Activated CD4-positive, CD25-positive, alpha-beta regulatory T cell (primary cell): ENCODE results near the gene MIA.
A peak's percentile ranks its signal among the peaks of the same experiment; 100 is the strongest.
"Not testable (repeated sequence)": the region's sequence is repeated elsewhere in the genome, so short reads cannot be mapped to it uniquely, and the experiment has no call there.

Experiments
- DNase-seq, 4 experiments: peaks; one replicate each; lab custom pipeline; 2025; lab: John Stamatoyannopoulos, UW

MIA gene

GRCh38 chr19:40750874-40751537, 24.3 kb upstream of the MIA start, which contains the start of gene SNRPA:
Gene SNRPA, plus strand, starts transcription at chr19:40751203. Its CDS starts 206 bp downstream, at chr19:40751409.
- peak; percentile 79 to 90 (median 88) for DNase-seq

- no peak for DNase-seq
These were observed 23.0 kb upstream of the MIA start for GRCh38 chr19:40752257-40752781.

- no peak for DNase-seq
These were observed 20.6 kb upstream of the MIA start for GRCh38 chr19:40754611-40755247.

DNA sequence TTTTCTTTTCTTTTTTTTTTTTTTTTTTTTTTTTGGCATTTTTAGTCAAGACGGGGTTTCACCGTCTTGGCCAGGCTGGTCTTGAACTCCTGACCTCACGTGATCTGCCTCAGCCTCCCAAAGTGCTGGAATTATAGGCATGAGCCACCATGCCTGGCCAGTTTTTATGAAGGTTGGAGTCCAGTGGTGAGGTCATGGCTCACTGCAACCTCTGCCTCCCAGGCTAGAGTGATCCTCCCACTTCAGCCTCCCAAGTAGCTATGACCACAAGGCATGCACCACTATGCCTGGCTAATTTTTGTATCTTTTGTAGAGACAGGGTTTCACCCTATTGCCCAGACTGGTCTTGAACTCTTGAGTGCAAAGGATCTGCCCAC, 20.1 kb upstream of the MIA start:
- DNase-seq = no peak

DNA sequence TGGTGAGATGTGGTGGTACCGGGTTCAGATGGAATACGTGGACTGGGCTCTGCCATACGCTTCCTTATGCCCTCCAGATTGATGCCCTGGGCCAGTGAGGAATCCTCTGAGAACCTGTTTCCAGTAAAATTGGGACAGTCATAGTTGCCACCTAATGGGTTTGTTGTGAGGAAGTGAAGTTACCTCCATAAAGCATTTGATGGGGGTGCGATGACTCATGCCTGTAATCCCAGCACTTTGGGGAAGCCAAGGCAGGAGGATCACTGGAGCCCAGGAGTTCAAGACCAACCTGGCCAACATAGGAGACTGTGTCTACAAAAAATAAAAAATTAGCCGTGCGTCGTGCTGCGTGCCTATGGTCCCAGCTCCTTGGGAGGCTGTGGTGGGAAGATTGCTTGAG, 19.5 kb upstream of the MIA start:
- no peak for DNase-seq

DNA sequence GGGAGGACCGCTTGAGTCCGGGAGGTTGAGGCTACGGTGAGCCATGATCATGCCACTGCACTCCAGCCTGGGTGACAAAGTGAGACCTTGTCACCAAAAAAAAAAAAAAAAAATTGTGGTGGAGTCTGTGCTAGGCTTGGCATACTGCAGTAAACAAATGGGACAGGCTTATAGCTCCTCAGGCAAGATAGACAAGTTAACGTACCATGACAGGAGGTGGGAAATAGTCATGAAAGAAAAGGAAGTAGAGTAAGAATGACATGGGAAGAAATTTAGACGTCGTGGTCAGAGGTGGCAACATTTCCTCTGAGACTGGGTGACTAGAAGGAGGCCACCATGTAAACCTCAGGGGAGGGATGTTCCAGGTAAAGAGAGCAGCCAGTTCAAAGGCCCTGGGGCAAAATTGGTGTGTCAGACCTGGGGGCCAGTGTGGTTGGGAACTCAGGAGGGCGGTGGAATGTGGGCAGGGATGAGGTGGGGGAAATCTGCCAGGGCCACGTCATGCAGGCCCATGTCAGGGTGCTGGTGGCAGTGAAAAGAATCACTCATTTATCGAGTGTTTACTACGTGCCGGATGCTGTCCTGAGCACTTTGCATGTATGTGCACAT, 18.7 kb upstream of the MIA start:
- no peak for DNase-seq

DNA sequence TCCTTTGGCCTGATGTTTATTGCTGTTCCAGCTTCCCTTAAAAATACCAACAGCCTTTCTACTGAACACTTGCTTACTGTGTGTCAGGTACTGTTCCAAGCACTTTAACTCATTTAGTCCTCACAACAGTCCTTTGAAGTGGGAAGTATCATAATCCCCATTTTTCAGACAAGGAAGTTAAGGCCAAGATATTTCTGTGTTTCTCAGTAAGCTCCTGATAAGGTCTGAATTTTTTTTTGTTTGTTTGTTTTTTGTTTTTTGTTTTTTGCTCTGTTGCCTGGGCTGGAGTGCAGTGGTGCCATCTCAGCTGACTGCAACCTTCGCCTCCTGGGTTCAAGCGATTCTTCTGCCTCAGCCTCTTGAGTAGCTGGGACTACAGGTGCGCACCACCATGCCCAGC, 16.8 kb upstream of the MIA start:
- DNase-seq = no peak

DNA sequence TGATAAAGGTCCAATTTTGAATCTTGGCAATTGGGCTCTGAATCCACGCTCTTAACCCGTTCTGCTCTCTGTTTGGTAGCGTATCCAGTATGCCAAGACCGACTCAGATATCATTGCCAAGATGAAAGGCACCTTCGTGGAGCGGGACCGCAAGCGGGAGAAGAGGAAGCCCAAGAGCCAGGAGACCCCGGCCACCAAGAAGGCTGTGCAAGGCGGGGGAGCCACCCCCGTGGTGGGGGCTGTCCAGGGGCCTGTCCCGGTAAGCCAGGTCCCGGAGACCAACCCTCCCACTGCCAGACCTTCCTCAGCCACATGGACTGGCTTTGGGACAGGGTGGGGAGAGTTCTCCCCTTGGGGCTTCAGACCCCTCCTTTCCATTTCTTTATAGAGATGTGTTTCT, 16.0 kb upstream of the MIA start:
- no peak for DNase-seq

- no peak for DNase-seq
These were observed 12.4 kb upstream of the MIA start for GRCh38 chr19:40762754-40763470.

- no peak for DNase-seq
These were observed 11.8 kb upstream of the MIA start for GRCh38 chr19:40763526-40763925.

DNA sequence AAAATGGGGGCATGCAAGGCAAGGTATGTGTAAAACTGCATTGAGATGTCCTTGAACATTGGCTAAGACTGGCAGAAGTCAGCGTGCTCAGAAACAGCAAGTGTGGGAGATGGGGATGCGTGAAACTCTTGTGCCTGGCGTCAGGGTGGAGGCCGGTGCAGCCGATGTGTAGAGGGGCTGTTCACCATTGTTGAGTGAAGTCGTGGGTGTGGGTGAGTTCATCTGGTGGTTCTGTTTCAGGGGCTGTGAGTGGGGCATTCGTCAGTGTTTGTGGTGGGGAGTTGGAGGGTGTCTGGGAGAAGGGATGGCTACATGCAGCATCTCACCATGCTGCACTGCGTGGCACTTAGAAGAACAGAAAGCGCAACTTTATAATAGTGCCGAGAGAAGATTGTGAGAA, 11.4 kb upstream of the MIA start:
- no peak for DNase-seq

- not testable (repeated sequence) for DNase-seq
These were observed 8.9 kb upstream of the MIA start for GRCh38 chr19:40766385-40766784.

- DNase-seq = no peak
These were observed 6.5 kb upstream of the MIA start for GRCh38 chr19:40768869-40769268.

DNA sequence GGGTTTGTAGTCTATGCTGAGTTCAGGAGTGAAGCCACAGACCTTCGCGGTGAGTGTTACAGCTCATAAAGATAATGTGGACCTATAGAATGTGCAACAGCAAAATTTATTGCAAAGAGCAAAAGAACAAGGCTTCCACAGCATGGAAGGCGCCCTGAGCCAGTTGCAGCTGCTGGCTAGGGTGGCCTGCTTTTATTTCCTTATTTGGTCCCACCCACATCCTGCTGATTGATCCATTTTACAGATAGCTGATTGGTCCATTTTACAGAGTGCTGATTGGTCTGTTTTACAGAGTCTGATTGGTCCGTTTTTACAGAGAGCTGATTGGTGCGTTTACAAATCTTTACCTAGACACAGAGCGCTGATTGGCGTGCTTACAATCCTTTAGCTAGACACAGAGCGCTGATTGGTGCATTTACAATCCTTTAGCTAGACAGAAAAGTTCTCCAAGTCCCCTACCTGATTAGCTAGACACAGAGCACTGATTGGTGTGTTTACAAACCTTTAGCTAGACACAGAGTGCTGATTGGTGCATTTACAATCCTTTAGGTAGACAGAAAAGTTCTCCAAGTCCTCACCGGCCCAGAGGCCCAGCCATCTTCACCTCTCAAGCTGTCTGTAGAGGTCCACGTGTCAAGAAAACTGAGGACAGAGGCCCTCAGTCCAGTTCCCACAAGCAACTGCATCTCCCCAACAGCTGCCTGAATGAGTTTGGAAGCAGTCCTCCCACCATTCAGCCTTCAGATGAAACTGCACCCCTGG, 4.0 kb upstream of the MIA start:
- not testable (repeated sequence) for DNase-seq

DNA sequence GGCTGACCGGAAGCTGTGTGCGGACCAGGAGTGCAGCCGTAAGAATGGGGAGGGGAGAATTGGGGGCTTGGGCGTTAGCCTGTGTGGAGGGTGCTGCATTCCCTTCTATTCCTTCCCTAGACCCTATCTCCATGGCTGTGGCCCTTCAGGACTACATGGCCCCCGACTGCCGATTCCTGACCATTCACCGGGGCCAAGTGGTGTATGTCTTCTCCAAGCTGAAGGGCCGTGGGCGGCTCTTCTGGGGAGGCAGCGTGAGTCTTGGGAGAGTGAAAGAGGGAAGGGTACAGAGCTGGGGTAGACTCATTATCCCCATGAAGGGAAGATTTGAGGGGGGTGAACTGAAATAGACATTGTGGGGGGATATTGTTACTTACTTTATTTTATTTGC, 306 bp downstream of the MIA start:
- DNase-seq = no peak

- DNase-seq = no peak
These were observed 1.0 kb downstream of the MIA start for GRCh38 chr19:40776364-40776763.

DNA sequence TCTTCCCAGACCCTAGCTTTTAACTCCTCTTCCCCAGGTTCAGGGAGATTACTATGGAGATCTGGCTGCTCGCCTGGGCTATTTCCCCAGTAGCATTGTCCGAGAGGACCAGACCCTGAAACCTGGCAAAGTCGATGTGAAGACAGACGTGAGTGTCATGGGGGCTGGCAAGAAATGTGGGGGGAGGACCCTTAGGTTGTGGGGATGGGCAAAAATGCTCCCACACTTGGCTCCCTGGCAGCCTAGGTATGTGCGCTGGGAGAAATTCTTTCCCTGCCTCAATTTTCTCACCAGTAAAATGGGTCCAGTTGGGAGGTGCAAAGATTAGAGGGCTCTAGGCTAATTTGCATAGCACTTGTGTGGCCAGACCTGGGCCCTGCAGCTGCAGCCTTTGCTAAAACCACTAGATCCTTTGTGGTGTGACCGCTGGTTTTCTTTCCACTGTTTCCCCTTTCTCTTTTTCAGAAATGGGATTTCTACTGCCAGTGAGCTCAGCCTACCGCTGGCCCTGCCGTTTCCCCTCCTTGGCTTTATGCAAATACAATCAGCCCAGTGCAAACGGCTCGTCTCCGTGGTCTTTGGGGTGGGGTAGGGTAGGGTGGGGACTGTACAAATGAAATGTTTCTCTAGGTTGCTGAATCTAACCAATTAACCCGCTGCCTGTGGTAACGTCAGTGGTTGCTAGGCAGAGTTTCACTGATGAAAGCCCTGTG, 1.8 kb downstream of the MIA start:
- peak; percentile 55 to 77 (median 70) for DNase-seq

GRCh38 chr19:40777645-40777936, 2.3 kb downstream of the MIA start:
- DNase-seq = no peak

DNA sequence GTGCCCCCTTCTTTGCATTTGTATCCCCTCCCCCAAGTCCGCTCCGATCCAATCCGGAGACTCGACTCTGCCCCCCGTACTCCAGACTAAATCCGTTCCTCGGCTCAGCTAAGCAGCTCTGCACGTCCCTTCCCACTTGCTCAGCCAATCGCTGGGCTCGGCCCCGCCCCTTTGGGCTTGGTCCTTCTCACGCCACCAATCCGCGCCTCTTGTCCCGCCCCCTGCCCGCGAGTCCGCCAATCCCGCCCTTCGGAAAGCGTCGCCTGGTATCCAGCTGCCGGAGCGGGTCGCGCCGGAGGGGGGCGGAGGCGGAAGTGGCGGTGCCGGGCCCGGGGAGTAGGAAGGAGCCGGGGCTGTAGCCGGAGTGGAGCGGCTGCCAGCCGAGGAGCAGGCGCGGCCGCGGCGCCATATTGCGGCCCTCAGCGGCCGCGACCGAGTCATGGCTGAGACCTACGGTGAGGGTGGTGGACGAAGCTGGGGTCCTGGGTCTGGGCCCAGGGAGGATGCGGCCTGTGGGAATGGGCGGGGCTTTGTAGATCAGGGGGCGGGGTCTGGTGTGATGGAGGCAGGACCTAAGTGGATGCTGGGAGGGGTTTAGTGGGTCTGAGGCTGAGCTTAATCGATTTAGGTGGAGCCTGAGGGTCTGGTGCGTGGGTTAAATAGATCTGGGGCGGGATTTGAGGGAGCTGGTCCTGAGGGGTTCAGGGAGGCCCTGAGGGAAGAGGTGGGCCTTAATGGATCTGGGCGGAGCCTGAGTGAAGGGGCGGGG, 2.8 kb downstream of the MIA start, which contains the start of gene RAB4B:
Gene RAB4B, plus strand, starts transcription at position 311 of the 769 bp plus-strand sequence. Its CDS starts 129 bp downstream, at position 440.
- DNase-seq = peak; percentile 99 to 100 (median 99)

DNA sequence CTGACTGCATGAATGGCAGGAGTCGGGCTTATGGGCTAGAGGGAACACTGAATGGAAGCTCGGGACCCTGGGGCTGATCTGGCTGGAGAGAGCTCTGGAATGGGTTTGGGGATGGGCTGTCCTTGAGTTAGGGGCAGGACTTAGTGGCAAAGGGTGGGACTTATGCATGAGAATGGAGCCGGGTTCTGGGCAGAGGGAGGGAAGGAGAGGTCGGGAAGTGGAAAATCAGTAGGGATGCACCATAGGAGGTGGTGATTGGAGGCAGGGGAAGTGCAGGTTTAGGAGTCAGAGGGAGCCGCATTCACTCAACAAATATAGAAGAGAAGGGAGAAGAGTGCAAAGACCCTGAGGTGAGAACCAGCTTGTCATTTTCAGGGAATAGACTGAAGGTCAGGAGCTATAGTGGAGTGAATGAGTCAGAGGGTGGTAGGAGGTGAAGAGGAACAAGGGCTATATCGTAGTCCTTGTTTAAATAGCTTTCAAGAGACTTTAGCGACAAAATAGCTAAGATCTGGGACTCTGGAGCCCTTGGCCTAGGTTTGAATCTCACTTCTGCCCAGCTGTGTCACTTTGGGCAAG, 3.5 kb downstream of the MIA start:
- DNase-seq = no peak
